Astrocyte of the hippocampus (primary cell): ENCODE data around the gene OMD.
"Not testable (repeated sequence)": the region's sequence is repeated elsewhere in the genome, so short reads cannot be mapped to it uniquely, and the experiment has no call there.

ENCODE experiments used
- DNase-seq: peaks from one replicate; pipeline ENCODE4 v3.0.0; 2011; ENCODE audit warnings: low read depth, low spot score

Gene OMD

DNA sequence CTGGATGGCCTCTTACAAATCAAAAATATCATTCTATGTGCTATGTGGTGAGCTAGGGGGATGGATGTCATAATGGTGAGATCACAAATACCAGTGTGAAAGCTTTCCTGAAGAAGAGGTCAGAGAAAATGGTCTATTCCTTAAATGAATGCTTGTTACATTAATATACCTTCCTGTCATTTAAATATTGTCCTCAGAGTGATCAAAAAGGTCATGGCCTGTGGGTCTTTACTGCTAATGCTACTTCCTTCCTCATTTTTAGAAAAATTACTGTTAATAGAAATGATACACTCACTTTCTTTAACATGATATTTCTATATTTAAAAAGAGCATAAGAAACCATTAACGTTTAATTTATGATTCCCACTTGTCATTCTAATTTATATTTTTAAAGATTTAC lies 9.7 kb downstream of the OMD start:
- no peak for DNase-seq

DNA sequence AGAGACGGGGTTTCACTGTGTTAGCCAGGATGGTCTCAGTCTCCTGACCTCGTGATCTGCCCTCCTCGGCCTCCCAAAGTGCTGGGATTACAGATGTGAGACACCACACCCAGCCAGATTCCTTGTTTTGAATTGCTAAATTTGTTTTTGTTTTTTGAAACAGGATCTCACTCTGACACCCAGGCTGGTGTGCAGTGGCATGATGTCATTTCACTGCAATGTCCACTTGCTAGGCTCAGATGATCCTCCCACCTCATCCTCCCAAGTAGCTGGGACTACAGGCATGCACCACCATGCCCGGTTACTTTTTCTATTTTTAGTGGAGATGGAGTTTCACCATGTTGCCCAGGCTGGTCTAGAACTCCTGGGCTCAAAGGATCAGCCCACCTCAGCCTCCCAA lies 13.1 kb downstream of the OMD start:
- DNase-seq: not testable (repeated sequence)

DNA sequence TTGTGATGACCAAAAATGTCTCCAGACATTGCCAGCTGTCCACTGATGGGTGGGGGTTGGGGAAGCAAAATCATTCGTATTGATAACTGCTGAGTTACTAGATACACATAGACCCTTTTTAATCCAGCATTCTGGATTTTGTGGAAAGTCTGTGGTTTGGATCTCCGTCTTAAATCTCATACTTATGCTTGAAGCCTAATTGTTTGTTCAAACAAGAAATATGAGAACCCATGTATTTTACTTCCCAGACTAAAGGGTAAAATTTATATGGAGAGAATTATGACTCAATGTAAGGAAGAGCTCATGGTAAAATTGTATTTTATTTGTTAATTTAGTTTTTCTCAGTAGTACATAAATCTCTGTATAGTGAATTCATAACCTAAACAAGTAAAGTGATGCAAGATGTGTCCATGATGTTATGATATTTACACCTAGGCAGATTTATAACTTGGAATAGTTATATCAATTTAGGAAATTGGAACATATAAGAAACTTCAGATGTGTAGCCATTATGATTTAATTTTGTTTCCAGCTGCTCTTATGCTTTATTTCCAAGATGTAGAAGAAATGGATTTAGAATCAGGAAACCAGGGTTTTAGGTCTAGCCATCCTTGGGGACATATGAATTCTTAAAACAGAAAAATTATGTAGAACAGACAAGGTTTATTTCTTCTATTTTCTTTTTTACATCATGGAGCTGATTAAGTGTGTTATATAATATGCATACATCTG lies 15.4 kb downstream of the OMD start:
- DNase-seq: no peak

DNA sequence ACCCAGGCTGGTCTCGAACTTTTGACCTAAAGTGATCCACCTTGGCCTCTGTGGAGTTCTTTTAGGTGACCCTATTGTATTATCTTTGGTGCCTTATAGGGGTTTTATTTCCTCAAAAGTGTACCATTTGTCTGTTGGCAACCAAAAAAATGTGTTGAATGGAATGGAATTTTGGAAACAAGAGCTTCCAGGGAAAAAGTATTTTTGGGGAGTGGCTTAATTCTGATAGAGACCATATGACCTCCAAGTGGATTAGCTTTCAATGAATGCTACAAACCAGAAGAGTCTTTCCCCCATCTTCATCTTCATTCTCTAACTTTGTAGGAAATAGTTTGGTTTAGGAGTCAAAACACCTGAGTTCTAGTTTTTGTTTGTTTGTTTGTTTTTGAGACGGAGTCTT lies 16.5 kb downstream of the OMD start:
- no peak for DNase-seq

DNA sequence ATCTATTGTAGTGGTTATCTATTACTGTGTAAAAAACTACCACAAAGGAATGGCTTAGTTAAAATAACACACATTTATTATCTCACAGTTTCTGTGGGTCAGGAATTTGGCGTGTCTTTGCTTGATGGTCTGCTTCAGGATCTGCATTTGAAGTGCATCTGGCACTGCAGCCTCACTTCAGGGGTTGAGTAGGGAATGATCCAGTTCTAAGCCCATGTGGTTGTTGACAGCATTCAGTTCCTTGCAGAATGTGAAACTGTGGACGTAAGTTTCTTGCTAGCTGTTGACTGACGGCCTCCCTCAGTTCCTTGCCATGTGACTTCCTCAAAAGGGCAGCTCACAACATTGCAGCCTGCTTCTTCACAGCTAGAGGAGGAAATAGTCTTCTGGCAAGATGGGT lies 17.8 kb downstream of the OMD start:
- DNase-seq: no peak

DNA sequence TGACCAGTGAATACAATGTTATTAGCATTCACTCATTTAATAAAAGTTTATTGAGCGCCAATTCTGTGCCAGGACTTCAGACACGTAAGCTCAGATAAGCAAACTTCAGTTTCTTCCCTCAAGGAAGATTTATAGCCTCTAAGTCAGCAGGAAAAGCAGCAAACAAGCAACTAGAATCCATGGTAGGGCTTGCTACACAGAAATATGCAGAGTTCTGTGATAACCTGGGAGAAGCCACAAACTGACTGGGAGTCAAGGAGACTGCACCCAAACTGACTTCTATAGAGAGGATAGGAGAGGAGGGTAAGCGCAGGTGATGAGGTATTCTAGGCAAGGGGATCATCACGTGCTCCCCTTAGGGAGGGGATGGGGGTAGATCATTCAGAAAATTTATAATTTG lies 18.5 kb downstream of the OMD start:
- DNase-seq: no peak

DNA sequence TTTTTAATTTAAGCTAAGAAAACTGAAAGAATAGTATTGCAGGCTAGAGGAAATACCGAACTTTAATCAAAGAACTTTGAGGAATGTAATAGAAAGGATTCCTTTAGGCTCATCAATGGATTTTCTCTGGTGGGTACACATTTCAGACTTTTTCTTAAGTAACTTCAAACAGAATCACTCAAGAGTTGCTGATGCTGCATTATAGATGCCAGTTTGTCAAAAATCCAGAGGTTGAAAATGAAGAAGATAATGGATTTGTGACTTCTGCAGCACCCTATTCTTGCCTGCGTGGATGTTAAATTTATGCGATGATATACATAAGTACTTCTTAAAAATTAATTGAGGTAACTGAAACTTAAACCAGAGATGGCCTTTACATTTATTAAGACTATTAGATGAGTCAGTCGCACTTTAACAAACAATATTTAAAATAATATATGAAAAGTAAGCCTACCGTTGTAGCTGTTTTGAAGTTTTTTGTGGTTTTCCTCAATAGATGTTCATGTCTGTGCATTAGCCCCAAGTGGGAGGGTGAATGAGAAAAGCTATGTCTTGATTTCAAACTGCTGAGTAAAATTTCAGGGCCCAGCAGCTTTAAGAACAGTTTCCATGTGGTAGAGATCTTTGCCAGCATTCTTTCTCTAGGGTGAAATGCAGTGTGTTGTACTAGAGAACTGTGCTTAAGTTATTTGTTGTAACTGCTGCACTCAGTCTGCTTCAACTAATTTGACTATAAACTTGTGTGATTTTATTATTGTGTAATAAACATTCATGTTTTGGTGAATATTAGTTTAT lies 20.0 kb downstream of the OMD start, which contains the start of gene OGN:
TSS of gene OGN (minus strand) at position 537 of the 795 bp plus-strand sequence. CDS start 1,171 bp downstream, outside the sequence.
- DNase-seq: peak; percentile 53

DNA sequence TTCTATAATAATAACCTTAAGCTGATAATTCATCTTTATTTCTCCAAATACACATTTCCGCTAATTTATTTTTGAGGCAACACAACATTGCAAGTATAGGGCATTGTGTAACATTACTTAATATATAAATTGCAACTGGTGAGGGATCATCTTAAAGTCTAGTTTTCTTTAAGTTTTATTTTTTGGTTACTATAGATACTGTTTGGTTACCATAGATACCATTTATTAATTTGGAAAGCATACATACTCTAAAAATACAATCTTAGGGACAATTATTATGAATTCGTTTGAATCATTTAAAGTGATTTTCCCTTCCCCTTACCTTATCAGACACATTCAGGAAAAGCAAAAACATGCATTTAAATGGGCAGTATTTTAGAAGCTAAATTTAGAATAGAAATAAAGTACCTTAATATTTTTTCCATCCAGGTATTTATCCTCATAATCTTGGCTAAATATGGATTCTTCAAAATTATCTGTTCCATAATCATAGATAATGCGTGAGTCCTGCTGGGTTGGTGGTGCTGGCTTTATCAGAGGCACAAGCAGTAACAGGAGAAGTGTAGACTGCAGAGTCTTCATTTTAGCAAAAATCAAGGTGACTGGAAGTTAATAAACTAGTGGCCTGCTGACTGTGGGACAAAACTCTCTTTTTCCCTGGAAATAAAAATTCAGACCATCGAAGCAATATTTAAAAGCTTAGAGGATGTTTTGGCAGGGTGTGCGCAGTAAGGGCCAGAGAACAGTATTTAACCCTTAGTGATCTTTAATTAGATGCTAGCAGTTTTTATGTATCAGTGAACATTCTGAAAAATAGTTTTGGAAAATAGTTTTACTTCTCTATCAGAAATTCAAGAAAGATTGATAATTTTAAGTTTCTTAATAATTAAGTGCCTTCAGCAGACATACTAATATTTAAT lies 21.2 kb downstream of the OMD start:
- no peak for DNase-seq

DNA sequence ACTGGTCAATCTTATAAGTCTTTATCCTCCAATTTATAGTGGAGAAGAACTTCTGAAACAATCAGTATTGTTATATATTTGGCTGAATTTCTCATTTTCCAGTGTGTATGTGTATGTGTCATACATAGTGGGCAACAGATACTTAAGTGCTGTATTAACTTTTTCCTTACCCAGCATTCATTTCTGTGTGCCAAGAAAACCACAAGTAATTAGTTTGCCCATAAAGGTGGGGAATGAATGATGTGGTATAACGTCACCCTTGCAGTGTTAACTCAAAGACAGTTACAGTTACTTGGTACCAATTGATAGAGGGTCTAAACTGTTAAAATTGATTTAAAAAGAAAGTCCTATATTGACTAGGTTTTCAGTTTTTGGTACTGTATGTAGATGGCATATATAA lies 21.9 kb downstream of the OMD start:
- DNase-seq: no peak

DNA sequence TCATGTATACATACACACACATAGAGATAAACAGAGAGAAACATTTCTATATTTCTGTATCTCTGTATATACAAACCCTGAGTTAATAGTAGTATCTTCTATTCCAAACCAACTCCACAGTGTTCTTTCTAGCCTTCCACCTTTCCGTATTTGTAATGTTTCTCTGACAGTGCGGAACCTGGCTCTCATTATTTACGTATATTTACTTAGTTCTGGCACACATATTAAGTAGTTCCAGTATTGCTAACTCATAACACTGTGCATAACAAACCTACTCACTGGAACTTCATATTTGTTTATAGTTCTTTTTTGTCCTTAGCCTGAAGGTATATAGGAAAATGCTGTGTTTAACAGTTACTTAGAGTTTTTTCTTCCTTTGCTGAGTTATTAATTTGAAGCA lies 26.4 kb downstream of the OMD start:
- DNase-seq: no peak

DNA sequence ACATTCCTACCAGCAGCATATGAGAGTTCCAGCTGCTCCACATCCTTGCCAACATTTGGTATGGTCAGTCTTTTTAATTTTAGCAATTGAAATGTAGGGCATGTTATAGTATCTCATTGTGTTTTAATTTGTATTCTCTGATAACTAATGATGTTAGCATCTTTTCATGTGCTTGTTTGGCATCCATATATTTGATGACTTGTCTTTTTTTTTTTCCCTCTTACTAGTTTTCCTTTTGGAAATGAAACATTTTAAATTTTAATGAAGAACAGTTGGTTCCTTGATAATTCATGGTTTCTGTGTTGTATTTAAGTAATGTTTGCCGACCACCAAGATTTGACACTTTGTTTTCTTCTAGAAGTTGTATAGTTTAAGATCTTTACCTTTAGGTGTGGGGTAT lies 28.7 kb downstream of the OMD start:
- DNase-seq: no peak

DNA sequence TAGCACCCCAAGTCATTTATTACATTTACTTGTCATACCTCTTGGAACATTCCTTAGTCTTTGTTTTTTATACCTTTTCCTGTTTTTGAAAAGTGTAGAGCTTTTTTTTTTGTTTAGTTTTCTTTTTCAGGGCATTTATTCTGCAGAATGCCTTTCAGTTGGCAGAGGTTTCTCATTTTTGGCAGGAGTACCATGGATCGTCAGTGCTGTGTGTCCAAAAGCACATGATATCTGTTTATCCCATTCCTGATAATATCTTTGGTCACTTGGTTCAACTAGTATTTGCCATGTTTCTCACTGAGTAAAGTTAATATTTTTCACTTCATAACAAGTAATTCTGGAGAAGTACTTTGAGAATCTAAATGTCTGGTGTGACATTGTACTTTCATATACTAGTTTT lies 30.6 kb downstream of the OMD start:
- DNase-seq: no peak

DNA sequence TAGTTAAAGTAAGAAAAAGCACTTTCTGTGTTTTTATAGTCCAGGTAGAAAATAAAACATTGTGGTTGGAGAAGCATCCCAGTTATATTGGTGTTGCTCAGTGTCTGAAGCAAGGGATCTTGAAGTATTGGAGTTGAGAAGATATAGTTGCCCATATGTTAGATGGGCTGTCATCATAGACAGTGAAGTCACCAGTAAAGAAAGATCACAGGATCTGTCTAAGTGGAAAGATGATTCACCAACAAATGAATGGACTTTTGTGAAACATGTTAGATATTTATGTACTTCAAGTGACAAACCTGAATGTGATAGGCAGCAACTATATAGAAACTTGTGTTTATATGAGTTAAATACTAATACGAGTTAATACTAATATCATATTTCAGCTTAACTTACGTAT lies 31.6 kb downstream of the OMD start:
- no peak for DNase-seq

DNA sequence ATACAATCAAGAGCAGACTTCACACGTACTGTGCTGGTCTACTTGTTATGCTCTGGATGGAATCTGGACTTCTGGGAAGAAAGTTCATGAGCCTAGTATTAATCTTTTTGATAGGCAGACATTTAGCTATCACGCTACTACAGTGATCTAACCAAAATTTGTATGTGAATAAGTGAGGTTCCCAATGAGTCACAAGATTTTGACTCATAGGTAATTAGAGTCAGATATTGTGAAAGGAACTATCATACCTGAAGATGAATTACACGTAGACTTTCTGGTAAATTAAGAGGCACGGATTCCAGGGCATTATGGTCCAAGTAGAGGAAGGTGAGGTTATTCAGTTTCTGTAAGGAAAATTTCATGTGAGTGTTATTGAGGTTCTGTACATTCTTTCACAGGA lies 38.3 kb downstream of the OMD start:
- no peak for DNase-seq

DNA sequence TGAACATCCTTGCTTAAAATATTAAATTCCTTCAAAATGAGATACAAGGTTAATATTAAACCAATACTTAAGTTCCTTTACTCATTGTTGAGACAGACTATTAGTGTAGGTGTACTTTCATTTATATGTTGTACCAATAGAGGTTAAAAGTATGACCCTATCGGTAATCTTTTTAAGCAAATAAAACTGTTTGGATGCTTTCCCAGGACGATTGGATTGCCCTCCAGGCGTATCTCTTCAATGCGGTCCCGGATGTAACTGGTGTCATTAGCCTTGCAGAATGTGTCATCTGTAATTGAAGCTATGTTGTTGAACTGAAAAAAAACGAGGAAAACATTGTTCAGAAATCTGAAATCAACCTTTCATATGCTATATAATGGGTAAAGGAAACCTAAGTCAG lies 38.8 kb downstream of the OMD start:
- DNase-seq: no peak

DNA sequence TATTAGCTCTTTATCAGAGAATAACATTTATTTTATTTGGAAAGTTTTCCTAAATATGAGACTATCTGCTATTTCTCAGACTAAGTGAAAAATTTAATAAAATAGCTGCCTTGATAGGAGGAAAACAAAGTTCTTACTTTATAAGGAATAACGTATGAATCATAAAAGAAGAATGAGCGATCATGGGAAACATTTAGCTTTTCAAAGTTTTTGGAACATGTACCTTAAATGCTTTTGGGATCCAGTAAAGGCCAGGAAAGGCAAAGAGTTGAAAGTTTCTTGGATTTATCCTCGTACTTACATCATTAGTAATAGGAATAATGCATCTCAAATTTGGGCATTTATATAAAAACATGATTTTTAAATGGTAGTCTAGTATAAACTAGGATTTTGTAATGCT lies 39.3 kb downstream of the OMD start:
- DNase-seq: no peak

DNA sequence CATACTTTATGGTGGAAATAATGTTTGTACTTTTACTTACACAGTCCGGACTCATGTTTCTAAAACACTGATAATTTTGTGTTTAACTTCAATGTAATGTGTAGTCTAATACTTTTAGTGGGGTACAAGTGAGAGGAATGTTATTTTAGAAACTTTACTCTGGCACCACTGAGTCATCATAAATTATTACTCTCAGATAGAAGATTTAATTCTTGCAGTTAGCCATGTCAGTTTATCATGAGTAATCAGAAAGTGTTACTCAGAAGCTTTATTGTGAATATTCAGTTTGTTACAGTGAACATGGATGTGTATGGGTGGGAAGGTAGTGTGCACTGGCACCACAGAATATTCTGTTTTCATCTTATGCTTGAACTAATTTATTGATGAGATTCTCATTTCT lies 39.9 kb downstream of the OMD start:
- DNase-seq: no peak

DNA sequence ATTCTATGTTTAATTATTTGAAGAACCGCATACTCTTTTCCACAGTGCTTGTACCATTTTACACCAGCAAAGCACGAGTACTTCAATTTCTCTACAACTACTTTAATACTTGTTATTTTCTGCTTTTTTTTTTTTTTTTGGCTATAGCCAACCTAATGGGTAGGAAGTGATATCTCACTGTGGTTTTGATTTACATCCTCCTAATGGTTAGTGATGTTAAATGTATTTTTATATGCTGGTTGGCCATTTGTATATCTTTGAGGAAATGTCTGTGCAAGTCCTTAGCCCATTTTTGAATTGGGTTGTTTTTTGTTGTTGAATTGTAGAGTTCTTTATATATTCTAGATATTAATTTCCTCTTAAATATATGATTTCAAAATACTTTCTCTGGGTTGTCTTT lies 42.5 kb downstream of the OMD start:
- DNase-seq: no peak

DNA sequence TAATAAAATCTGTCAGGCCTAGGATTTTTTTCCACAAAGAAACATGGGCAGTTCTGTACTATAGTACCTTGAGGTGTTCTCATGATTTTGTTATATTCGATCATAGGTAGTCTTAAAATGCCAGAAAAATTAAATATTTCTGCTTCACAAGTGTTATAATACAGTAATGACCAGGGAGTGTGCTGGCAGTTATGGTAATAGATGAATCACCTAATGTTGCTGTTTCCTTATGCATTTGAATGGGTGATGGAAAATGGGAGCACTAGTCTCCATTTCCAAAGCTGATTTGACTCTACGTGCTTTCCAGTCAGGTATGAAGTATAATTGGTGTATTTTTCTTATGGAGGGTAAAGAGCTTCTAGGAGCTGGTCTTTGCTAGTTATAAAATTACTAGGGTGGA lies 43.7 kb downstream of the OMD start:
- DNase-seq: no peak

DNA sequence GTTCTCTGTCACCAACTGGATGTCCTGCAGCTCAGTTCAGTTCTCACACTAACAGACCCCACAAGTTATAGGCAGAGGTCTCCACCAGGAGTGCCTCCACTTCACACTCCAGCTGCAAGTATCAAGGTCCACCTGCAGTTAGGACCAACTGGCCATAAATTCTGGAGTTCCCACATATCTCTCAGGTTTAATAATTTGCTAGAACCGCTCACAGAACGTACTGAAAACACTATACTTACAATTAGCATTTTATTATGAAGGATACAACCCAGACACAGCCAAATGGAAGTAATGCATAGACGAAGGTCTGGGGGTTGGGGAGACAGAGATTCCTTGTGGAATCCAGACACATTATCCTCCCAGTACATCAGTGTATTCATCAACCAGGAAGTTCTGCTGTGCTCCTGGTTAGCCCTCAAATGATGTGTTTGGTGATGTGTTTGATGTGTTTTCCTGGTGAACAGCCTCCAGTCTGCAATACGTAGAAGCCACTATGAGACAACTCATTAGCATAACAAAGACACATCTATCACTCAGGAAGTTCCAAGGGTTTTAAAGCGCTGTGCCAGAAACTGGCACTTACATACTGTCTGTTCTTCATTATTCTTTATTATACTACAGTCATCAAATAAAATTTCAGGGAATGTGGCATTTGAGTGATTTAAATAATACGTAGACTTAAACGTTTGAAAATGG lies 45.3 kb downstream of the OMD start:
- peak; percentile 72 for DNase-seq

DNA sequence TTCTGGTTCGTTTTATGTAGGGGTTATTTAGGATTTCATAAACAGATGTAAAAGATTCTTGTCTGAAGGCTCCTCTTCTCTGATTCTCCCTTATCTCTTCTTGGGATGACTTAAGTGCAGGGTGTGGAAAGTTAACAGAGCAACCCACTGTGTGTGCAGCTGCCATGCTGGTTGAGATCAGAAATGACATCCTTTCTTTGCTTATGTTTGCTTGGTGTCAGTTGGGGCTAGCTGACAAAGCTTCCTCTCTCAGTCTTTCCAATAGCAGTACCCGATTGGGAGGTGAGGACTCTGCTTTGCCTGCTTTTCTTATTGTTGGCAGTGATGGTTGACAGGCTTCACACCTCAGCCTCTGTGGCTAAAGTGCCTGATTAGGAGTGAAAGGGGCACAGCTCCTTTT lies 46.4 kb downstream of the OMD start:
- DNase-seq: no peak

DNA sequence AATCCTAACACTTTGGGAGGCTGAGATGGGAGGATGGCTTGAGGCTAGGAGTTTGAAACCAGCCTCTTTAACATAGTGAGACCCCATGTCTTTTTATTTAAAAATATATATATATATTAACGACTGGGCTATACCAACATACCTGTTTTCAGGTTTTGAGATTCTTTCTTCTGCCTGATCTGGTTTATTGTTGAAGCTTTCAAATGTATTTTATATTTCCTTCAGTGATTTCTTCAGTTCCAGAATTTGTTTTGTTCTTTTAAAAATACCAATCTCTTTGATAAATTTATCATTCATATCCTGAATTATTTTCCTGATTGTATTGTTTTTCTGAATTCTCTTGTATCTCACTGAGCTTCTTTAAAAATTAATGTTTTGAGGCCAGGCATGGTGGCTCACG lies 51.1 kb downstream of the OMD start:
- no peak for DNase-seq
